K562 (cell line): Measurements from ENCODE around the gene PHKB. TPM values are rescaled to one million over a fixed set of nuclear protein-coding genes. Genes with fewer than 3 reads are reported as not detected.

Experiments
- ATAC-seq: fragments of 200-7000 bp; cut with Tn5 transposase; 3 replicates; pipeline ENCODE4 v1.9.1; 2020; ENCODE audit warnings: moderate library complexity
- BruUV-seq: library from RNA; stranded (reverse); fragments of 400-500 nt; replicated peaks from 2 replicates; lab custom pipeline; 2021; lab: Mats Ljungman, UMichigan
- CTCF ChIA-PET: fragments of 300-600 bp; formaldehyde crosslinking; extraction: SDS; loops from one replicate; lab custom pipeline; 2021; ENCODE audit warnings: low intra/inter-chr PET ratio; lab: Yijun Ruan, JAX
- POLR2A ChIA-PET: fragments of 300-600, 350-650 bp; sonication (Branson Sonifier 250); formaldehyde crosslinking; extraction: SDS; loops from one replicate; lab custom pipeline; 2021; ENCODE audit warnings: antibody characterized with exemption, inconsistent platforms; lab: Yijun Ruan, JAX
- DNase-seq, 4 experiments: peaks; one replicate each; pipeline versions ENCODE4 v3.0.0 to v3.0.0-alpha.2; 2011 to 2018; ENCODE audit warnings: low spot score in 3 of 4, mixed read lengths in 3 of 4; ENCODE audit errors: extremely low read depth in 1 of 4
- FAIRE-seq: peaks from 2 replicates; lab custom pipeline; 2011; peaks lifted over from hg19 to GRCh38; lab: Jason Lieb, UNC
- H2AFZ ChIP-seq: 2 replicates; pipeline ENCODE4 v1.6.0; 2011; ENCODE audit warnings: low read depth, low read length, control low read depth, inconsistent platforms
- H3K27ac ChIP-seq: fragments of 200-600 bp; 3 replicates; pipeline ENCODE4 v1.8.0; 2011; ENCODE audit warnings: low read depth, mild to moderate bottlenecking, control low read depth, inconsistent platforms, low read length, moderate library complexity, mixed read lengths; ENCODE audit errors: extremely low read depth
- H3K27me3 ChIP-seq, 2 experiments: fragments of 300-600 bp in 1 of 2; 2 replicates in 1 of 2; 3 replicates in 1 of 2; pipeline versions ENCODE4 v1.6.0 to v1.8.0; 2011; ENCODE audit warnings: inconsistent platforms in 2 of 2, low read length in 2 of 2, mild to moderate bottlenecking in 1 of 2, mixed read lengths in 1 of 2, moderate library complexity in 1 of 2; ENCODE audit not compliant: control insufficient read depth in 2 of 2, insufficient read depth in 2 of 2
- H3K36me3 ChIP-seq: fragments of 300-600 bp; 3 replicates; pipeline ENCODE4 v1.8.0; 2011; ENCODE audit warnings: mild to moderate bottlenecking, low read length, inconsistent platforms; ENCODE audit not compliant: control insufficient read depth, insufficient read depth
- H3K4me1 ChIP-seq, 2 experiments: fragments of 200-600 bp in 1 of 2; replicated peaks in 1 of 2; 2 replicates in 1 of 2; 3 replicates in 1 of 2; pipeline versions ENCODE4 v1.5.1 to v1.8.0; 2011; ENCODE audit warnings: inconsistent platforms in 2 of 2, low read length in 2 of 2, mild to moderate bottlenecking in 1 of 2, mixed read lengths in 1 of 2, moderate library complexity in 1 of 2; ENCODE audit not compliant: control insufficient read depth in 2 of 2, insufficient read depth in 2 of 2
- H3K4me2 ChIP-seq: 2 replicates; pipeline ENCODE4 v1.6.1; 2011; ENCODE audit warnings: low read length, control low read depth, inconsistent platforms, mixed read lengths; ENCODE audit not compliant: insufficient read depth
- H3K4me3 ChIP-seq: fragments of 200-600 bp; sonication (generic), shearing (Covaris generic); 2 replicates; pipeline ENCODE4 v1.5.1; 2016; ENCODE audit warnings: control low read depth, inconsistent platforms
- H3K79me2 ChIP-seq: fragments of 200-600 bp; 3 replicates; pipeline ENCODE4 v1.8.0; 2011; ENCODE audit warnings: low read length, inconsistent platforms; ENCODE audit not compliant: control insufficient read depth, insufficient read depth
- H3K9ac ChIP-seq, 2 experiments: 2 replicates each; pipeline versions ENCODE4 v1.6.0 to v1.6.1; 2011; ENCODE audit warnings: low read depth in 2 of 2, low read length in 2 of 2, control low read depth in 1 of 2, inconsistent platforms in 1 of 2, mild to moderate bottlenecking in 1 of 2, mixed read lengths in 1 of 2; ENCODE audit not compliant: insufficient read depth in 1 of 2
- H3K9me1 ChIP-seq: one replicate; pipeline ENCODE4 v1.6.0; 2011; ENCODE audit warnings: inconsistent platforms, mild to moderate bottlenecking, low read length, moderate library complexity; ENCODE audit not compliant: control insufficient read depth, insufficient read depth
- H3K9me3 ChIP-seq: replicated peaks from 2 replicates; pipeline ENCODE4 v1.5.1; 2011; ENCODE audit warnings: low read depth, low read length, inconsistent platforms; ENCODE audit not compliant: control insufficient read depth, insufficient read depth
- H4K20me1 ChIP-seq: replicated peaks from 2 replicates; pipeline ENCODE4 v1.6.1; 2011; ENCODE audit warnings: low read length, inconsistent platforms, mixed read lengths; ENCODE audit not compliant: control insufficient read depth, insufficient read depth
- FOXJ2 ChIP-seq: fragments of 200-800 bp; sonication (Bioruptor generic); IDR thresholded peaks from 2 replicates; pipeline ENCODE4 v1.6.1; 2016; ENCODE audit warnings: missing genetic modification characterization, missing compliant biosample characterization
- MED1 ChIP-seq: sonication (generic); formaldehyde crosslinking; IDR thresholded peaks from 2 replicates; pipeline ENCODE4 v1.8.1; 2023; ENCODE audit warnings: missing genetic modification reagents, borderline replicate concordance
- NR4A1 ChIP-seq, 2 experiments: fragments of 250-450 bp in 1 of 2; fragments of 450-650 bp in 1 of 2; sonication (Bioruptor Pico) in 1 of 2; IDR thresholded peaks; 2 replicates each; pipeline versions ENCODE4 v1.4.0 to v1.6.1; 2016 to 2020; ENCODE audit warnings: mild to moderate bottlenecking in 2 of 2, missing compliant biosample characterization in 1 of 2, missing genetic modification characterization in 1 of 2, moderate library complexity in 1 of 2
- PHB ChIP-seq: fragments of 250-450 bp; sonication (Bioruptor Pico); IDR thresholded peaks from 2 replicates; pipeline ENCODE4 v1.5.0; 2021
- PHF21A ChIP-seq: fragments of 450-650 bp; IDR thresholded peaks from 2 replicates; pipeline ENCODE4 v1.6.1; 2017; ENCODE audit warnings: low read depth, borderline replicate concordance
- ZC3H11A ChIP-seq: IDR thresholded peaks from 2 replicates; pipeline ENCODE4 v1.6.1; 2012; ENCODE audit warnings: low read depth, low read length, improper control_type of control experiment
- ZNF175 ChIP-seq: fragments of 200-800 bp; sonication (Bioruptor generic); IDR thresholded peaks from 2 replicates; pipeline ENCODE4 v1.6.1; 2016; ENCODE audit warnings: low read depth, mild to moderate bottlenecking, missing genetic modification characterization, missing compliant biosample characterization
- ZNF76 ChIP-seq: fragments of 250-450 bp; sonication (Bioruptor Pico); IDR thresholded peaks from 2 replicates; pipeline ENCODE4 v1.4.0; 2020; ENCODE audit warnings: mild to moderate bottlenecking, moderate library complexity, borderline replicate concordance
- WGBS: fragments of 100-300 bp; shearing (Covaris generic); methylation state at CpG from one replicate; pipeline ENCODE4 v1.1.6; 2016; ENCODE audit warnings: low coverage, mixed read lengths; ENCODE audit not compliant: insufficient coverage; ENCODE audit errors: missing lambda C conversion rate; 5-methylcytosine and 5-hydroxymethylcytosine counted together
- in situ Hi-C: fragments of 300-500 bp; cut with MboI; formaldehyde crosslinking; loops from 4 replicates; pipeline ENCODE4 v1.15.0; 2018; ENCODE audit warnings: inconsistent platforms, mixed read lengths
- intact Hi-C: fragments of 100-400 bp; cut with micrococcal nuclease; formaldehyde crosslinking; loops from 2 replicates; pipeline ENCODE4 v1.14.2; 2022
- polyA plus RNA-seq, 8 experiments: library from polyadenylated mRNA; depleted of rRNA in 4 of 8; stranded (reverse) in 5 of 8; unstranded in 3 of 8; fragments of >200 nt; fragmentation: Nextera tagmentation in 2 of 8; fragmentation: Illumina TruSeq in 1 of 8; extraction: Ambion mirVana in 2 of 8; extraction: Trizol in 1 of 8; gene quantifications; 2 replicates each; pipeline versions ENCODE4 v1.2.1 to v1.2.3, GENCODE V29; 2011 to 2014; ENCODE audit warnings: inconsistent platforms in 1 of 8, missing spikeins in 1 of 8
- total RNA-seq, 7 experiments: library from RNA; depleted of rRNA in 6 of 7; stranded (reverse); fragments of >200 nt in 6 of 7; fragmentation: Illumina TruSeq in 2 of 7; extraction: Trizol in 2 of 7; gene quantifications; 2 replicates each; pipeline versions ENCODE4 v1.2.1 to v1.2.3, GENCODE V29; 2011 to 2021; ENCODE audit warnings: low replicate concordance in 1 of 7

PHKB gene
- total and polyA plus RNA-seq, 9 of the 15 experiments (the other 6 are each of a cell fraction or from before 2014, with no cell fraction given), result 24.7 to 92.3 (median 67.0) TPM

- peak; percentile 49; the same call in 1 of the 2 replicates for TF ChIP-seq FOXJ2 (tag)
- TF ChIP-seq ZC3H11A, result no peak
- no peak for FAIRE-seq
- H3K9me1 ChIP-seq, result no peaks in the 10 kb centered on the region
- H3K9ac ChIP-seq, result no peak overlapping the region
- ChIA-PET CTCF (no interaction called here), POLR2A (no interaction called here)
- peaks cover 12% of the 10 kb centered on the region for H3K36me3 ChIP-seq
- H3K27ac ChIP-seq, result peak overlapping the region; percentile 1; the same call in 1 of the 3 replicates
- no peaks in the 10 kb centered on the region for H3K9me3 ChIP-seq
- ATAC-seq, result no peak
- intact Hi-C loops, result no loop called here
- peak overlapping the region; percentile 10; the same call in 1 of the 2 replicates for H3K4me2 ChIP-seq
- in situ Hi-C loops, result no loop called here
- DNase-seq, result no peak
- no peak overlapping the region for H3K4me3 ChIP-seq
- H2AFZ ChIP-seq, result no peak overlapping the region
- peaks cover 10 to 34% of the 10 kb centered on the region in 2 experiments; a peak in 3 of 5 replicates for H3K4me1 ChIP-seq
- WGBS, result 52% methylated on average over 6 of the region's 6 CpGs
- no TSS peak for BruUV-seq
- peaks cover 23% of the 10 kb centered on the region for H3K79me2 ChIP-seq
- no peaks in the 10 kb centered on the region for H4K20me1 ChIP-seq
- H3K27me3 ChIP-seq, result no peaks in the 10 kb centered on the region
These were observed 166.0 kb downstream of the PHKB start for GRCh38 chr16:47627085-47627639.

GRCh38 chr16:47627721-47628120, 166.6 kb downstream of the PHKB start:
- intact Hi-C loops (no loop called here), in situ Hi-C loops (no loop called here)
- Histone ChIP-seq H3K36me3 (peaks cover 12% of the 10 kb centered on the region), H3K4me1 (peaks cover 10 to 34% of the 10 kb centered on the region in 2 experiments; a peak in 3 of 5 replicates), H3K4me2 (no peak overlapping the region), H3K9ac (no peak overlapping the region), H3K79me2 (peaks cover 23% of the 10 kb centered on the region), H2AFZ (no peak overlapping the region), H4K20me1 (no peaks in the 10 kb centered on the region), H3K9me1 (no peaks in the 10 kb centered on the region), H3K27ac (no peak overlapping the region), H3K4me3 (no peak overlapping the region), H3K27me3 (no peaks in the 10 kb centered on the region), H3K9me3 (no peaks in the 10 kb centered on the region)
- no peak for TF ChIP-seq MED1 (CRISPR knock-in tag)
- TF ChIP-seq ZNF175 (CRISPR knock-in tag), result no peak
- no peak for TF ChIP-seq PHF21A
- no peak for TF ChIP-seq NR4A1 (CRISPR knock-in tag; IDR thresholded peaks at IDR 0.05)
- TF ChIP-seq NR4A1 (tag; IDR thresholded peaks at IDR 0.05), result no peak
- TF ChIP-seq ZNF76 (CRISPR knock-in tag), result no peak
- no peak for TF ChIP-seq PHB (CRISPR knock-in tag)
- DNase-seq, result no peak
- ChIA-PET POLR2A (no interaction called here), CTCF (no interaction called here)
- FAIRE-seq, result no peak
- no TSS peak for BruUV-seq
- ATAC-seq, result no peak
